A549 (cell line): ENCODE measurements around the gene RNF26. TPM values are rescaled to one million over a fixed set of nuclear protein-coding genes. Genes with fewer than 3 reads are reported as not detected.
A peak's percentile ranks its signal among the peaks of the same experiment; 100 is the strongest.

Experiments used
- ATAC-seq, 2 experiments: fragments of 200-7000 bp in 1 of 2; fragments of >200 bp in 1 of 2; cut with Nextera tagmentation in 1 of 2; cut with Tn5 transposase in 1 of 2; 3 replicates each; pipeline versions ENCODE4 v1.8.0 to v1.9.1; 2018 to 2020; ENCODE audit warnings: mild to moderate bottlenecking in 1 of 2, moderate library complexity in 1 of 2
- CTCF ChIA-PET: fragments of 300-600 bp; sonication (Branson Sonifier 250); formaldehyde crosslinking; extraction: SDS; loops from one replicate; lab custom pipeline; 2021; ENCODE audit warnings: antibody characterized with exemption, inconsistent platforms; lab: Yijun Ruan, JAX
- POLR2A ChIA-PET: fragments of 350-600 bp; formaldehyde crosslinking; extraction: SDS; loops from one replicate; lab custom pipeline; 2021; ENCODE audit warnings: antibody characterized with exemption, inconsistent platforms; lab: Yijun Ruan, JAX
- DNase-seq, 2 experiments: peaks; one replicate each; pipeline versions ENCODE4 v3.0.0 to v3.0.0-alpha.2; 2011 to 2016; ENCODE audit warnings: low read depth in 1 of 2, low spot score in 1 of 2
- FAIRE-seq: peaks from 2 replicates; lab custom pipeline; 2011; peaks lifted over from hg19 to GRCh38; lab: Jason Lieb, UNC
- H3K27ac ChIP-seq, 2 experiments: fragments of >200 bp; sonication (Bioruptor Twin); formaldehyde crosslinking; 3 replicates each; pipeline ENCODE4 v1.5.1; 2016 to 2017
- H3K4me1 ChIP-seq: fragments of >200 bp; sonication (Bioruptor Twin); formaldehyde crosslinking; 3 replicates; pipeline ENCODE4 v1.6.1; 2016
- H3K4me2 ChIP-seq: fragments of >200 bp; sonication (Bioruptor Twin); formaldehyde crosslinking; 3 replicates; pipeline ENCODE4 v1.6.1; 2016
- H3K4me3 ChIP-seq: fragments of >200 bp; sonication (Bioruptor Twin); formaldehyde crosslinking; 3 replicates; pipeline ENCODE4 v1.5.1; 2016
- H3K9me3 ChIP-seq: fragments of >200 bp; sonication (Bioruptor Twin); formaldehyde crosslinking; 3 replicates; pipeline ENCODE4 v1.6.1; 2016
- BHLHE40 ChIP-seq: IDR thresholded peaks from 2 replicates; pipeline ENCODE4 v1.6.1; 2012; ENCODE audit warnings: low read depth, low read length, inconsistent platforms
- CEBPB ChIP-seq, 2 experiments: fragments of >200 bp in 1 of 2; sonication (Bioruptor Twin) in 1 of 2; formaldehyde crosslinking in 1 of 2; IDR thresholded peaks; 2 replicates each; pipeline ENCODE4 v1.6.1; 2012 to 2016
- CHD2 ChIP-seq: fragments of 150-350 bp; IDR thresholded peaks from 2 replicates; pipeline ENCODE4 v1.6.1; 2014; ENCODE audit warnings: low read length; ENCODE audit not compliant: partially characterized antibody
- EP300 ChIP-seq, 2 experiments: fragments of >200 bp; sonication (Bioruptor Twin); formaldehyde crosslinking; IDR thresholded peaks; 2 replicates in 1 of 2; 3 replicates in 1 of 2; pipeline ENCODE4 v1.6.1; 2016 to 2017
- ESRRA ChIP-seq: fragments of 150-350 bp; IDR thresholded peaks from 2 replicates; pipeline ENCODE4 v1.6.1; 2014; ENCODE audit warnings: mild to moderate bottlenecking, low read length, borderline replicate concordance
- FOXS1 ChIP-seq: fragments of 250-450 bp; sonication (Bioruptor Pico); IDR thresholded peaks from 2 replicates; pipeline ENCODE4 v1.5.0; 2020; ENCODE audit warnings: mild to moderate bottlenecking, moderate library complexity
- MAX ChIP-seq: IDR thresholded peaks from 2 replicates; pipeline ENCODE4 v1.6.1; 2012
- MAZ ChIP-seq: fragments of 150-350 bp; IDR thresholded peaks from 2 replicates; pipeline ENCODE4 v1.6.1; 2014; ENCODE audit warnings: antibody characterized with exemption, low read depth, low read length, borderline replicate concordance
- MYC ChIP-seq: IDR thresholded peaks from 2 replicates; pipeline ENCODE4 v1.6.1; 2012; ENCODE audit warnings: mild to moderate bottlenecking, inconsistent platforms, low read length, improper control_type of control experiment, borderline replicate concordance
- NFE2L2 ChIP-seq: fragments of 150-350 bp; conservative IDR thresholded peaks from 2 replicates; pipeline ENCODE4 v1.6.1; 2014; ENCODE audit warnings: low read length
- NPAS2 ChIP-seq: fragments of 250-450 bp; sonication (Bioruptor Pico); IDR thresholded peaks from 2 replicates; pipeline ENCODE4 v1.8.0; 2022; ENCODE audit warnings: mild to moderate bottlenecking, moderate library complexity, borderline replicate concordance
- PBX3 ChIP-seq: IDR thresholded peaks from 2 replicates; pipeline ENCODE4 v1.6.1; 2012
- PHF8 ChIP-seq: fragments of 200-600 bp; sonication (generic); IDR thresholded peaks from 2 replicates; pipeline ENCODE4 v1.6.1; 2016; ENCODE audit warnings: low read depth, mild to moderate bottlenecking, antibody characterized with exemption, moderate library complexity, borderline replicate concordance
- POLR2A ChIP-seq: IDR thresholded peaks from 2 replicates; pipeline ENCODE4 v1.6.1; 2012; ENCODE audit warnings: mild to moderate bottlenecking, low read length
- POLR2AphosphoS2 ChIP-seq: conservative IDR thresholded peaks from 2 replicates; pipeline ENCODE4 v1.6.1; 2012; ENCODE audit warnings: low read length, improper control_type of control experiment, inconsistent platforms
- RAD21 ChIP-seq, 2 experiments: fragments of >200 bp in 1 of 2; sonication (Bioruptor Twin) in 1 of 2; formaldehyde crosslinking in 1 of 2; IDR thresholded peaks in 1 of 2; conservative IDR thresholded peaks in 1 of 2; 2 replicates in 1 of 2; 3 replicates in 1 of 2; pipeline ENCODE4 v1.6.1; 2012 to 2018; ENCODE audit warnings: inconsistent platforms in 1 of 2
- REST ChIP-seq: fragments of 200-600 bp; sonication (generic); IDR thresholded peaks from 2 replicates; pipeline ENCODE4 v1.6.1; 2016; ENCODE audit warnings: antibody characterized with exemption, mild to moderate bottlenecking, moderate library complexity
- RNF2 ChIP-seq: fragments of 200-600 bp; sonication (generic); IDR thresholded peaks from 2 replicates; pipeline ENCODE4 v1.6.1; 2016; ENCODE audit warnings: low read depth, mild to moderate bottlenecking, antibody characterized with exemption, moderate library complexity, borderline replicate concordance
- SMC3 ChIP-seq: fragments of >200 bp; sonication (Bioruptor Twin); formaldehyde crosslinking; IDR thresholded peaks from 3 replicates; pipeline ENCODE4 v1.6.1; 2018; ENCODE audit warnings: inconsistent platforms
- SREBF2 ChIP-seq: fragments of 450-650 bp; IDR thresholded peaks from 2 replicates; pipeline ENCODE4 v1.6.1; 2014; ENCODE audit warnings: mild to moderate bottlenecking, moderate library complexity
- TP53 ChIP-seq: fragments of 250-450 bp; sonication (Bioruptor Pico); IDR thresholded peaks from 2 replicates; pipeline ENCODE4 v1.5.0; 2021; ENCODE audit warnings: mild to moderate bottlenecking, moderate library complexity
- ZNF302 ChIP-seq: fragments of 250-450 bp; sonication (Bioruptor Pico); IDR thresholded peaks from 2 replicates; pipeline ENCODE4 v1.9.0; 2021; ENCODE audit warnings: inconsistent platforms, mild to moderate bottlenecking, moderate library complexity
- WGBS: methylation state at CpG from one replicate; pipeline ENCODE4 v1.1.6; 2017; ENCODE audit errors: missing lambda C conversion rate; 5-methylcytosine and 5-hydroxymethylcytosine counted together
- polyA plus RNA-seq, 4 experiments: library from polyadenylated mRNA; depleted of rRNA in 3 of 4; stranded (reverse); fragments of >200 nt; fragmentation: RNase III in 1 of 4; extraction: RNeasy Plus Mini Kit Qiagen cat#74134 plus additional on column Dnase treatment in 1 of 4; gene quantifications; 2 replicates in 3 of 4; 3 replicates in 1 of 4; pipeline ENCODE4 v1.2.3, GENCODE V29; 2011 to 2017

RNF26 gene
- polyA plus RNA-seq, 2 of the 4 experiments (the other 2 are of a cell fraction): 23.5 to 26.5 TPM

- ChIA-PET CTCF (interaction anchor here (0.8 to 6.9 kb wide), 5 partner anchors 10 to 168 kb away, joined by 3 to 43 read pairs (median 3); no protein-coding TSS in a partner anchor), POLR2A (no interaction called here)
- ATAC-seq: no peak
- no peaks in the 10 kb centered on the region for H3K9me3 ChIP-seq
- H3K4me1 ChIP-seq: no peaks in the 10 kb centered on the region
- WGBS: 90% methylated on average over 3 of the region's 5 CpGs
- DNase-seq: no peak
- no peak overlapping the region for H3K4me3 ChIP-seq
- no peak for FAIRE-seq
- no peak for TF ChIP-seq RAD21 (conservative IDR thresholded peaks at IDR 0.05 in 1 of 2, IDR thresholded peaks at IDR 0.05 in 1 of 2)
- no peak for TF ChIP-seq SMC3
- TF ChIP-seq PHF8: no peak
- TF ChIP-seq ESRRA: no peak
- TF ChIP-seq MAX: no peak
- no peak for TF ChIP-seq EP300 (IDR thresholded peaks at IDR 0.05)
- TF ChIP-seq MYC: no peak
- no peak for TF ChIP-seq MAZ
- TF ChIP-seq NPAS2: no peak
- no peak overlapping the region for H3K4me2 ChIP-seq
- no peak overlapping the region for H3K27ac ChIP-seq
Observed at GRCh38 chr11:119306373-119306890, 27.9 kb upstream of the RNF26 start.

- ChIA-PET CTCF (interaction anchor here (0.8 to 6.9 kb wide), 5 partner anchors 10 to 168 kb away, joined by 3 to 43 read pairs (median 3); no protein-coding TSS in a partner anchor), POLR2A (no interaction called here)
- WGBS: 100% methylated on average over 1 of the region's 1 CpG
- Histone ChIP-seq H3K27ac (no peak overlapping the region), H3K4me3 (no peak overlapping the region), H3K4me1 (no peaks in the 10 kb centered on the region)
- no peak for FAIRE-seq
- DNase-seq: no peak
- TF ChIP-seq RAD21 (conservative IDR thresholded peaks at IDR 0.05 in 1 of 2, IDR thresholded peaks at IDR 0.05 in 1 of 2) (peak in 1 of 2 experiments; percentile 11; a peak in 1 of 5 replicates), RNF2 (no peak)
- TF ChIP-seq, all 56 proteins: peak for 1
- Histone ChIP-seq H3K4me2 (no peak overlapping the region), H3K9me3 (no peaks in the 10 kb centered on the region)
- ATAC-seq: peak; percentile 52 to 54; a peak in 2 of 6 replicates
Observed at GRCh38 chr11:119307219-119307618, 27.1 kb upstream of the RNF26 start.

GRCh38 chr11:119307974-119308373 is 26.4 kb upstream of the RNF26 start:
- TF ChIP-seq BHLHE40 (no peak), TP53 (CRISPR knock-in tag) (no peak), SMC3 (no peak), ZNF302 (CRISPR knock-in tag) (no peak), NFE2L2 (no peak), MAX (no peak), CEBPB (IDR thresholded peaks at IDR 0.05) (no peak), CHD2 (no peak), POLR2AphosphoS2 (no peak), PBX3 (no peak), EP300 (IDR thresholded peaks at IDR 0.05) (no peak), FOXS1 (CRISPR knock-in tag) (no peak), POLR2A (no peak), REST (no peak), SREBF2 (no peak)
- WGBS: 86% methylated on average over 5 of the region's 5 CpGs
- FAIRE-seq: no peak
- ChIA-PET CTCF (interaction anchor here (0.8 to 6.9 kb wide), 6 partner anchors 15 to 167 kb away, joined by 3 to 43 read pairs (median 4); no protein-coding TSS in a partner anchor), POLR2A (interaction anchor here (0.7 kb wide), 1 partner anchor 223 kb away, joined by 3 read pairs; no protein-coding TSS in a partner anchor)
- H3K4me2 ChIP-seq: no peak overlapping the region
- no peak overlapping the region for H3K27ac ChIP-seq
- H3K4me1 ChIP-seq: no peaks in the 10 kb centered on the region
- no peak for DNase-seq
- no peak overlapping the region for H3K4me3 ChIP-seq
- no peak for ATAC-seq
- H3K9me3 ChIP-seq: no peaks in the 10 kb centered on the region
